ENCODE results near the gene PRR22.

- TF ChIP-seq POLR2AphosphoS5 (IDR thresholded peaks at IDR 0.05) (no peak), POLR2A (IDR thresholded peaks at IDR 0.05; ENCODE audit: low read depth) (no peak), EP300 (IDR thresholded peaks at IDR 0.05) (no peak)
- TF ChIP-seq, protein P1, sequence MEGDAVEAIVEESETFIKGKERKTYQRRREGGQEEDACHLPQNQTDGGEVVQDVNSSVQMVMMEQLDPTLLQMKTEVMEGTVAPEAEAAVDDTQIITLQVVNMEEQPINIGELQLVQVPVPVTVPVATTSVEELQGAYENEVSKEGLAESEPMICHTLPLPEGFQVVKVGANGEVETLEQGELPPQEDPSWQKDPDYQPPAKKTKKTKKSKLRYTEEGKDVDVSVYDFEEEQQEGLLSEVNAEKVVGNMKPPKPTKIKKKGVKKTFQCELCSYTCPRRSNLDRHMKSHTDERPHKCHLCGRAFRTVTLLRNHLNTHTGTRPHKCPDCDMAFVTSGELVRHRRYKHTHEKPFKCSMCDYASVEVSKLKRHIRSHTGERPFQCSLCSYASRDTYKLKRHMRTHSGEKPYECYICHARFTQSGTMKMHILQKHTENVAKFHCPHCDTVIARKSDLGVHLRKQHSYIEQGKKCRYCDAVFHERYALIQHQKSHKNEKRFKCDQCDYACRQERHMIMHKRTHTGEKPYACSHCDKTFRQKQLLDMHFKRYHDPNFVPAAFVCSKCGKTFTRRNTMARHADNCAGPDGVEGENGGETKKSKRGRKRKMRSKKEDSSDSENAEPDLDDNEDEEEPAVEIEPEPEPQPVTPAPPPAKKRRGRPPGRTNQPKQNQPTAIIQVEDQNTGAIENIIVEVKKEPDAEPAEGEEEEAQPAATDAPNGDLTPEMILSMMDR (IDR thresholded peaks at IDR 0.05), result no peak
Observed at GRCh38 chr19:5827342-5827890, 42.9 kb upstream of the PRR22 start.

All from esophagus muscularis mucosa (tissue), 4 donors.